Ovary (tissue), 9 donors: ENCODE results near the gene B3GNT9. TPM values are rescaled to one million over a fixed set of nuclear protein-coding genes. Genes with fewer than 3 reads are reported as not detected.

Source experiments
- DNase-seq, 5 donors: peaks; one replicate each; pipeline ENCODE4 v3.0.0-alpha.2; 2019 to 2020
- H3K27ac ChIP-seq, 2 donors: fragments of 200-600 bp; one replicate each; pipeline versions ENCODE4 v1.5.1 to v1.8.0; 2019 to 2022
- H3K27me3 ChIP-seq: fragments of 200-600 bp; one replicate; pipeline ENCODE4 v1.8.0; 2022
- H3K36me3 ChIP-seq: fragments of 200-600 bp; sonication (generic); one replicate; pipeline ENCODE4 v1.5.1; 2019
- H3K4me1 ChIP-seq: one replicate; pipeline ENCODE4 v1.8.1; 2013; ENCODE audit warnings: mild to moderate bottlenecking, moderate library complexity; ENCODE audit not compliant: insufficient read depth
- H3K4me3 ChIP-seq: fragments of 200-600 bp; sonication (generic); one replicate; pipeline ENCODE4 v1.5.1; 2017
- H3K9me3 ChIP-seq, 2 donors: fragments of 200-600 bp in 1 of 2; sonication (generic) in 1 of 2; one replicate each; pipeline versions ENCODE4 v1.5.1 to v1.8.1; 2013 to 2019; ENCODE audit warnings: mild to moderate bottlenecking in 1 of 2, moderate library complexity in 1 of 2
- CTCF ChIP-seq, 3 donors: fragments of 450-650 bp in 2 of 3; fragments of 200-600 bp in 1 of 3; IDR thresholded peaks; one replicate each; pipeline versions ENCODE4 v1.5.1 to v1.8.0; 2016 to 2022; ENCODE audit warnings: antibody characterized with exemption in 3 of 3, mild to moderate bottlenecking in 1 of 3
- EP300 ChIP-seq: sonication (generic); formaldehyde crosslinking; IDR thresholded peaks from one replicate; pipeline ENCODE4 v1.6.1; 2017; ENCODE audit warnings: antibody characterized with exemption
- POLR2A ChIP-seq: fragments of 450-650 bp; IDR thresholded peaks from one replicate; pipeline ENCODE4 v1.6.1; 2017; ENCODE audit warnings: antibody characterized with exemption, mild to moderate bottlenecking, moderate library complexity
- WGBS, 3 donors: extraction: QIAGEN DNeasy Blood & Tissue Kit in 1 of 3; methylation state at CpG; one replicate each; pipeline versions ENCODE4 v1.1.5 to v1.1.7; 2013 to 2017; 5-methylcytosine and 5-hydroxymethylcytosine counted together
- intact Hi-C, 4 donors: fragments of 100-400 bp; cut with DNase I; formaldehyde crosslinking; loops; one replicate each; pipeline versions ENCODE4 v1.11.0 to v1.15.1; 2022 to 2023
- polyA plus RNA-seq, 2 donors: library from polyadenylated mRNA; stranded (reverse); fragments of 200-250 nt in 1 of 2; fragments of 350-450 nt in 1 of 2; fragmentation: Illumina TruSeq in 1 of 2; extraction: RNeasy Lipid Tissue Mini Kit (QIAGEN cat#74804) in 1 of 2; gene quantifications; one replicate each; pipeline ENCODE4 v1.2.3, GENCODE V29; 2013 to 2014
- total RNA-seq, 7 donors: library from RNA; depleted of rRNA in 2 of 7; stranded (reverse); fragments of >200 nt in 2 of 7; fragmentation: NEBNext Ultra II Directional in 3 of 7; extraction: Animal tissue kit (Norgen Biotek cat#: 25700) in 3 of 7; gene quantifications; one replicate each; pipeline versions ENCODE4 v1.1.0 to v1.2.4, GENCODE V29; 2016 to 2023
- donor health status: DM: no; HTN: no; CAD: no; lungs with moderate emphysema.
- donor health status: DM: no; HTN: no; CAD: no.
- donor health status: Bipolar disorder and iron deficiency.
- donor health status: DM: yes; HTN: yes; CAD: no.
- donor health status: DM: no; HTN: no; CAD: no.
- donor health status: DM: yes; HTN: yes; CAD: no.

B3GNT9 gene
- total and polyA plus RNA-seq, 9 donors: 11.1 to 45.7 (median 27.6) TPM

- Histone ChIP-seq H3K4me3 (no peak overlapping the region), H3K27me3 (no peaks in the 10 kb centered on the region), H3K9me3 (no peaks in the 10 kb centered on the region), H3K27ac (no peak overlapping the region), H3K4me1 (no peaks in the 10 kb centered on the region), H3K36me3 (no peaks in the 10 kb centered on the region)
- intact Hi-C loops: no loop called here
- TF ChIP-seq EP300 (no peak), POLR2A (no peak), CTCF (IDR thresholded peaks at IDR 0.05) (no peak)
- no peak for DNase-seq
- 77 to 85% (median 85%) methylated on average over 2 of the region's 2 CpGs for WGBS, 3 donors
Observed at GRCh38 chr16:67148221-67148620, 2.6 kb downstream of the B3GNT9 start.

GRCh38 chr16:67147437-67148140 lies 3.2 kb downstream of the B3GNT9 start:
- 89 to 98% (median 93%) methylated on average over 4 of the region's 4 CpGs for WGBS, 3 donors
- DNase-seq: no peak
- Histone ChIP-seq H3K27me3 (no peaks in the 10 kb centered on the region), H3K36me3 (peaks cover 2% of the 10 kb centered on the region), H3K4me3 (no peak overlapping the region), H3K27ac (no peak overlapping the region), H3K9me3 (no peaks in the 10 kb centered on the region), H3K4me1 (no peaks in the 10 kb centered on the region)
- TF ChIP-seq POLR2A (no peak), CTCF (IDR thresholded peaks at IDR 0.05) (no peak), EP300 (no peak)
- intact Hi-C loops: no loop called here

- no peaks in the 10 kb centered on the region for H3K9me3 ChIP-seq
- H3K4me3 ChIP-seq: no peak overlapping the region
- no peaks in the 10 kb centered on the region for H3K27me3 ChIP-seq
- peaks cover 2% of the 10 kb centered on the region for H3K36me3 ChIP-seq
- no peak overlapping the region for H3K27ac ChIP-seq
- TF ChIP-seq EP300: no peak
- no peak for TF ChIP-seq CTCF (IDR thresholded peaks at IDR 0.05)
- no peak for TF ChIP-seq POLR2A
- 69 to 73% (median 72%) methylated on average over 7 of the region's 7 CpGs for WGBS, 3 donors
- intact Hi-C loops: no loop called here
- H3K4me1 ChIP-seq: no peaks in the 10 kb centered on the region
- DNase-seq: no peak
Observed at GRCh38 chr16:67146523-67147357, 4.1 kb downstream of the B3GNT9 start.

GRCh38 chr16:67145746-67146145 lies 5.1 kb downstream of the B3GNT9 start:
- H3K27ac ChIP-seq: no peak overlapping the region
- H3K9me3 ChIP-seq: no peaks in the 10 kb centered on the region
- H3K4me1 ChIP-seq: no peaks in the 10 kb centered on the region
- 76 to 85% (median 82%) methylated on average over 2 of the region's 2 CpGs for WGBS, 3 donors
- DNase-seq: no peak
- TF ChIP-seq EP300 (no peak), CTCF (IDR thresholded peaks at IDR 0.05) (no peak)
- intact Hi-C loops: no loop called here
- peaks cover 2% of the 10 kb centered on the region for H3K36me3 ChIP-seq
- H3K27me3 ChIP-seq: no peaks in the 10 kb centered on the region
- no peak overlapping the region for H3K4me3 ChIP-seq
